Activated CD4-positive, alpha-beta T cell treated with anti-CD3 and anti-CD28 coated beads, Interleukin-2, Interleukin-4, amounts not matched to agents 100 ng/mL and 50 ng/mL, durations not matched to agents 16 hours and 8 hours (primary cell): ENCODE data around the gene WASL.
A peak's percentile ranks its signal among the peaks of the same experiment; 100 is the strongest.
"Not testable (repeated sequence)": the region's sequence is repeated elsewhere in the genome, so short reads cannot be mapped to it uniquely, and the experiment has no call there.

Experiments used
- DNase-seq: peaks from one replicate; pipeline ENCODE4 v3.0.0-alpha.2; 2020; ENCODE audit warnings: low spot score

Gene WASL

GRCh38 chr7:123732413-123733091 is 16.3 kb downstream of the WASL start:
- no peak for DNase-seq

- DNase-seq, result no peak
These were observed 19.6 kb downstream of the WASL start for GRCh38 chr7:123729218-123729578.

DNA sequence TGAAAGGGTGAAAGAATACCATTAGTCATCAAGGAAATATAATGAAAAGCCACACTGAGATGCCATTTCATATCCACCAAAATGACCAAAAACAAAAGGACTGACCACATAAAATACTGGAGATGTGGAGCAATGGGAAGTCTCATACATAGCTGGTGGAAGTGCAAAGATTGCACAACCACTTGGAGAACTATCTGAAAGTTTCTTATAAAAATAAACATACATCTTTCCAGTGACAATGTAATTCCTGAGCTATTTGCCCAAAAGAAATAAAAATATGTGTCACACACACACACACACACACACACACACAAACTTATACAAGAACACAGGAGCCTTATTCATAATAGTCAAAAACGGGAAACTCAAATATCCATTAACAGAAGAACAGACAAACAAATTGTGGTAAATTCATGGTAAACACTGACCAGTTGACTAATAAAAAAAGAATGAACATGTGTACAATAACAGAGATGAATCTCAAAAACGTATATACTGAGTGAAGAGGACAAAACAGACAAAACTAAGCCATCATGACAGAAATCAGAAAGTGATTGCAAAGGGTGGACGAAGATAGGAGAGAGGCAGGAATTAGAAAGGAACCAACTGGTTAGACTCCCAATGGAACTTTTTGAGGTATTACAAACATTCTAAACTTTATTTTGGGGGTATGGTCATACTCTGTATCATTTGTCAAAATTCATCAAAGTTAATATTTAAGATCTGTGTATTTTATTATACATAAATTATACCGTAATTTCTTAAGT is 21.5 kb downstream of the WASL start:
- no peak for DNase-seq

- no peak for DNase-seq
These were observed 23.1 kb downstream of the WASL start for GRCh38 chr7:123725586-123726171.

DNA sequence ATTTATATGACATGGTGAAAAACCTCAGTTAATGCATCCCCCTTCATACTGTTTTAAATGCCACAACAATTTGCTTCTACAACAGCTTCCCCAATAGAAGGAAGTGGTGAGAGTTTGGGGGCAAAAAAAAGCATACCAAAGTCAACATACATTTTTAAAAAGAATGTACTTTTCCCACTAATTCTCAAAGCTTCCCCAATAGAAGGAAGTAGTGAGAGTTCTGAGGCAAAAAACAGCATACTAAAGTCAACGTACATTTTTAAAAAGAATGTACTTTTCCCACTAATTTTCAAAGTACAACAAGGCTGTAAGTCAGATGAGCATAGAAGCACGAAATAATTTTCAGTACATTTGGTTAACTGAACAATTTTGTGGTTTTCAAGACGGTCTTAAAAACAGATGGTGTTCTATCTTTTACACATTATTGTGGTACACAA is 24.0 kb downstream of the WASL start:
- no peak for DNase-seq

- no peak for DNase-seq
These were observed 24.9 kb downstream of the WASL start for GRCh38 chr7:123723913-123724312.

DNA sequence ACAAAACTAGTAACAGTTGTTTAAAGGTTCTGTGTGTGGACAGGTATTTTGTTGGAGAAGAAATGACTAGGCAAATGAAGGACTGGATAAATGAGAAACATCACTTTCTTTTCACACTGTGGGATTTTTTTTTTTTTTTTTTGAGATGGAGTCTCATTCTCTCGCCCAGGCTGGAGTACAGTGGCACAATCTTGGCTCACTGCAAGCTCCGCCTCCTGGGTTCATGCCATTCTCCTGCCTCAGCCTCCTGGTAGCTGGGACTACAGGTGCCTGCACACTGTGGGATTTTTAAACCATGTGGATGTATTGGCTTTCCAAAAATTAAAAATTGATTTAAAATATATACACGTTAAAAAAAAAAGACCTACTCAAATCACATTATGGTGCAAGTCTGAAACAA is 28.3 kb downstream of the WASL start:
- DNase-seq, result not testable (repeated sequence)

DNA sequence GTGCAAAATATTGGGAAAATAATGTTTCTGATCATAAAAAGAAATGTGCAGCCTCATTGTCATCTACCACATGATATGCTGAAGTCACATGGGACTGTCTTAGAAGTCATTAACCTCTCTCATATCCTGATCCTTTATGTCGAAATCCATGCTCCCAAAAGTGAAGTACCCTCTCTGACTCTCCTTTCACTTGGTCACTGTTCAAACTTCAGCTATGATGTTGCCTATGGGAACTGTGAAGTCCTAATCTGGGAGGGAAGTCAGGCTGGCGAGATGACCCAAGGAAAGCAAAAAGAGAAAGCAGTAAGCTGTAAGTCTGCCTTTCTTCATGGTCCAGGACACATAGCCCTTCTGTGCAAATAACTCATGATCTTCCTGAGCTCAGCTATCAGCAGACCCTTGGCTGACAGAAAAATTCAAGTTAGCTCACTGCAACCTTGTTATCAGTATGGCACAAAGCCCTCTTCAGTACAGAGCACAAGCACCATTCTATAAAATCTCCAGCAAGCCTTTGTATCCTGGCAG is 29.5 kb downstream of the WASL start:
- no peak for DNase-seq

DNA sequence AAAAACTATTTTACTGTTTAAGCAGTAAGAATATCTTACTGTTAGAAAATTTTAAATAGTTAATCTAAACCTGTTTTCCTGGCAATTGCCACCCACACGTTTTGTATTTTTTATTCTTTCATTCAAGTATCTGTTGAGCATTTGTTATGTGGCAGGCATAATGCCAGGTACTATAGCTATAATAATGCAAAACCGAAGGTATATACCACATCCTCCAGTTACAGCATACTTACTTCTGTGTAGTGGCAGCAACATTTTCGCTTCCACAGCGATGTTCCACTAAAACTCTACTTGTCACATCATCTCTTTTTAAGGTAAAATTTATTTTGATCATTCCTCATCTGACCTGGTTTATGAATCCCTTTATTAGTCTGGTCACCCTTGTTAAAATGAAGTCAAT is 30.0 kb downstream of the WASL start:
- no peak for DNase-seq

DNA sequence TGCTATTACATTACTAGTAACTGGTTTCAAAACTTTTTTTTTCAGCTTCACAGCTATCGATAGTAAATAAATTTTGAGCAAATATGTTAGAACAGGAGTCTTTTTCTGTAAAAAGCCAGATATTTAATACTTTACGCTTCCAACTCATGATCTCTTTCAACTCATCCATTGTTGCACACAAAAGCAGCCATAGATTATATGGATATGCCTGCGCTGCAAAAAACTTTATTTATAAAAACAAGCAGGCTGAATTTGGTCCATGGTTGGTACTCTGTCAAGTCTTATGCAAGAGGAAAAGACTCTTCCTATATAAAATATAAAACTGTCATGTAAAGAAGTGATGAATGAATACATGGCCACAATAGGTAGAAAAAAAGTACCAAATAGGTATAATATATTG is 31.1 kb downstream of the WASL start:
- no peak for DNase-seq

DNA sequence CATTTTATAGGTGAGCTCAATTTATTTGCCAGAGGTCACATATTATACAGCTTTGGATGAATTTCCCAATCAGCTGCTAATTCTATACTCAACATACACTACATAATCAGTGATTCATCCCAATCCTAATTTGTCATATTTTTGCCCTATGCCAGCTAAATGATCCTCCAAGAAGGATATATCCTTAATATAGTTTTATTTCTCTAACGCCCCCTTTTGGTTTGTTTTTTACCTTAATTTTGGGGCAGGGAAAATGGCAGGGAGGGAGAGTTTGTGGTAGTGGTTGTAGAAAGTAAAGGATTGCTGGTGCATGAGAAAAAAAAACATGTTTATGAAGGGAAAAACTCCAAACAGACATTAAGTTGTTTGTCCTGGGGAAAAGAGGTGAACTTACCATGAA is 31.9 kb downstream of the WASL start:
- no peak for DNase-seq

- DNase-seq, result no peak
These were observed 33.0 kb downstream of the WASL start for GRCh38 chr7:123715799-123716198.

DNA sequence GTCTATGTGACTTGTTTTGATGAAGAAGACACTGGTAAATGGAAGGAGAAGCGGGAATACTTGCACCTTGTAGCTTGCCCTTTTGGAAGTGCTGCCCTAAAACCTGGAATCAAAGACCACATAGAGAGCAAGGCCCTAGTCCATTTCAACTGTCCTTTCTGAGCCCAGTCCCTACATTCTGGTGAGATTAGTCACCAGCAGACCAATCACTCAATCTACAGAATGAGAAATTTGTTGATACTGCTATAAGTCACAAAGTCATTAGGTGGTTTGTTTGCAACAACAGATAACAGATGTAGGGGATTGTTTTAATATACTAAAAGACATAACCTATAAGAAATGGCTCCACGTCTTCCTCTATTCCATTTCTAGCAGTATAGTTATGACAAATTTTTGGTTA is 33.6 kb downstream of the WASL start:
- no peak for DNase-seq

DNA sequence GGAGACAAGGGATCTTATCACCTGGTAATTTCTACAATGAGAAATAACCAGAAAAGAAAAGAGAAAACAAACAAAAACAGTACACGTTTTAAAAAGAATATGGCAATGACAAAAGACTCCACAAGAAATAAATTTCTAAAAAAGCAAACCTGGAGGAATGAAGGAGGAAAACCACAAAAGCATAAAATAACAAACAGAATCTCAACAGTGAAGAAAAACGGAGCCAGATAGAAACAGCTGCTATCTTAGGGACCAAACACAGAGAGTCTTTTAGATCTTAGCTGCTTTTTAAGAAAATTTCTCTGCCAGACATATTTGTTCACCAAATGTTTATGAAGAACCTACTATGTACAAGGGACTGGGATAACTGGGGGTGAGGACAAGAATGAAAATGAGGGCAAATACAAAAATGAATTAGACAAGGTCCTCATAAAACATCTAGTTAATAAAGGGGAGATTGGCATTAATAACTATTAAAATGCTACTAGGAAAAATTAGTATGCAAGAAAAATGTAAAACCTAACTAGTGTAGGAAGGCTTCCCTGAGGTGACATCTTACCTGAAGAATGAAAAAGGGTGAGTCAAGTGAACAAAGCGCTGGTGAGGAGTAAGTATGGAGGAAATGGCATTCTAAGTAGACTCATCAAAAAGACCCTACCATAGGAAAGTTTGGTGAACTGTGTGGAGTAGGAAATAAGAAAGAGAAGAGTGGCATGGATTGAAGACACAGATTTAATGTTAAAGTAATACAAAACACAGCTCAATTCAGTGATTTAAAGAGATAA is 34.3 kb downstream of the WASL start:
- no peak for DNase-seq

GRCh38 chr7:123712619-123713018 is 36.2 kb downstream of the WASL start:
- no peak for DNase-seq

GRCh38 chr7:123711832-123712293 is 36.9 kb downstream of the WASL start:
- peak; percentile 42 for DNase-seq

GRCh38 chr7:123710683-123711082 is 38.1 kb downstream of the WASL start:
- DNase-seq, result no peak

DNA sequence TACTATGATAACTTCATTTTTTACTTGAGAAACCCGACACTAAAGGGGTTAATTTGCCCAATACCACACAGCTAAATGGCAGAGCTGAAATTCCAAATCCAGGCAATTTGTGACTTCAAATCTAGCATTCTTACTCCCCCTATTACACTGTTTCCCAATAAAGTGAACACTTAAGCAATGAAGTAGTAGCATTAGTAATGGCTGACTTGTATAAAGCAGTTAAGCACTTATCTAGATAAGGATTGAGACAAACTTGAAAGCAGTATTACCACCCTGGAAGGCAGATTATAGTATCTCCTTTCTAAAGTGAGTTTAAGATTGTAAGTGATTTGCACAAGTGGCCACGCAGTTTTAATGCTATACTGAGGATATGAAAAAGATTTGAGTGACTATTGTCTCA is 39.3 kb downstream of the WASL start:
- DNase-seq, result no peak

DNA sequence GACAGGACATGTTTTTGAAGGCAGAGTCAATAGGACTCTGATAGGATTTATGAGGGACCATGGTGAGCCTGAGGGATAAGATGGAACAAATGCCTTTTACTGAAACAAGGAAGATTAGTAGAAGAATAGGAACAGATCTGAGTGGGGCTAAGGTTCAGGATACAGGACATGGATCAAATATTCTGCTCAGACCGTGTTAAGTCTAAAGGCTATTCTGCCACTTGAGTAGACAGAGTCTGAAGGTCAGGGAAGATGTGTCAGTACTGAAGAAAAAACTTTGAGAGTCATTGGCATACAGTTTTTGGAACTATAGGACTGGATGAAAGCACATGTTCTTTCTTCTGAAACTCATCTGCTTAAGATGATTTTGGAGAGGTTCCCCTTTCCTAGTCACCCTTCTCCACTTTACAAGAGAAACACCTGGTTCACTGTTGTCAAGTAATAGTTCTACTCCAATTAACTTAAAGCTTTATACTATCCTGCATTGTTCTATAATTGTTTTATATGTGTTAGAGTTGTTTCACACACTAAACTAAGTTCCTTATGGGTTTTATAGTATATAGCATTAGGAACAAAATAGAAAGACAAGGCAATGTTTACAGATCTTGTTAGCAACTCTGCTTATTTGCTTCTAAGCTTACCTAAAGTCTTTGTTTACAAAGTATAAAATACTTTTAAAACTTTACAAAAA is 43.4 kb downstream of the WASL start:
- no peak for DNase-seq

- no peak for DNase-seq
These were observed 52.7 kb downstream of the WASL start for GRCh38 chr7:123695944-123696677.

DNA sequence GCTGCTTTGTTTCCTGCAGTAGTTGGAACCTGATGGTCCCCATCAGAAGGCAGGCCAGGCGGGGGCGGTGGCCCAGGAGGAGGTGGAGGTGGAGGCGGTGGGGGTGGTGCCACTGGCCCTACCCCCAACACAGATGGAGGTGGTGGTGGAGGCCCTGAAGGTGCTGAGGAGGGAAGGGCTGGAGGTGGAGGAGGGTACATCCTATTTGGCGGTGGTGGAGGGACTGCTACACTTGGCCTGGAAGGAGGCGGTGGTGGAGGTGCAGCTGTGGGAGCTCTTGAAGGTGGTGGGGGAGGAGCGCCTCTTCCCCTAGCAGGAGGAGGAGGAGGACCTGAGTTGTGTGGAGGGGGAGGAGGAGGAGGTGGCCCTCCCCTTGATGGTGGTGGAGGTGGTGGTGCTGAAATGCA is 56.3 kb downstream of the WASL start:
- DNase-seq, result no peak
